ENCODE measurements around the gene VAX1.

VAX1 gene

DNA sequence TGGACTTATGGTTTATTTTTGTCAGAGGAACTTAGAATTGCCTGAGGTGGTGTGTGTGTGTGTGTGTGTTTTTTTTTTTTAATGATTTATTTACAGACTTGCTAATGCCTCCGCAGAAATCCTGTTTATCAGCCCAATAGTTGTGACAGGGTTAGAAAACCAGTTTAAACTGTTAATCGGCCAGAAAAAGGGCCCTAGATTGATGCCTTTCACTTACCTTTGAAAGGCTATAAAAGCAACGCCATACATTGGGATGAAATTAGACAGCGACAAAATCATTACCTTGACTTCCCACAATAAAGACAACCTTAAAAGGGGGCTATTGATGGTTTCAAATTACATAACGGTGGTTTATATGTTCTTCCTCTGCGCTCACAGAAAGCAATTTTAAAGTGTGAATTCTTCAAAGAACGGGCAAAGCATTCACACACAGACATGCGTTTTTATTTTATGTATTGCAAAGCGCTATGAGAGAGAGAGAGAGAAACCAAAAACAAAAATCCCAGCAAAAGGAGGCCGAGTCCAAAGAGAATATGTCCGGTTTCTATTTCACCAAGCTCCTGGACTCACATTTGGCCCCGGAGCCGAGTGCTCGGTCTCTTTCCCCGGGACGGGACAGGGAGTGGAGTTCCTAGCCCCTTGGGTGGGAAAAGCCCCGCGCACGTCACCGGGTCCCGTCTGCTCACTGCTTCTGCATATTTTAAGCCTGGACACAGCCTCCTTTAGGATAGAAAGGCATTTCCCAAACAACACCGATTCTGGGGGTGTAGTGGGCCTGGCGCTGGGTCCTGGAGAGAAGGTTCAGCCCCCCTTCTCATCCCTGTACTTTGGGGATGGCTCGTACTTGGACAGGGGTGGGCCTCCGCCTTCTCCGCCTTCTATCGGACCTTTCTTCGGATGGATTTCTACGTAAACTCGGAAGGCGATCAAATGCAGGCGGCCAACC, 26.8 kb upstream of the VAX1 start:
- no peak for DNase-seq

DNA sequence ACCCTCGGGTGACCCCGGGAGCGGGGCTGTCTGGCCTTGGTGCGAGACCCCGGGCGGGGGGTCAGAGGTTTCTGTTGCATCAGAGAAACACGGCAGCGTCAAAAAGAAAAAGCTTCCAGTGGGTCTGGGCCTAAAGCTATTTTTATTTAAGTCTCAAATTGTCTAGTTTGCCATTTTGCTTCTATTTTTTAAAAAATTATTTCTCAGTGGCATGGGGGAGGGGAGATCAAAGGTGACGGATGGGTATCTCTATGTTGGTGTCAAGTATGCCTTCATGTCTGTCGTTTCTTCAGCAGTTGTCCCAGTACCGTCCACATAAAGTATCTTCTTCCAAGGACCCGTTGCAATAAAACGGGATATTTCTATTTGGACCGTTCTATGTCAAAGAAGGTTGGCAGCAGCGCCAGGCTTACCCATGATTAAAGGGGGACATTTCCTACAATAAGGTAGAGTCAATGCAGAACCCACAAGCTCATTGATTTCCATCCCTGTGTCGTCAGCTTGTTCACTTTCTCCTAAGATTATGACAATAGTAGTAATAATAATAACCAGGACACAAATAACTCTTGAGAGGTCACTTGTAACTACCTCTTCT, 26.0 kb upstream of the VAX1 start:
- no peak for DNase-seq

DNA sequence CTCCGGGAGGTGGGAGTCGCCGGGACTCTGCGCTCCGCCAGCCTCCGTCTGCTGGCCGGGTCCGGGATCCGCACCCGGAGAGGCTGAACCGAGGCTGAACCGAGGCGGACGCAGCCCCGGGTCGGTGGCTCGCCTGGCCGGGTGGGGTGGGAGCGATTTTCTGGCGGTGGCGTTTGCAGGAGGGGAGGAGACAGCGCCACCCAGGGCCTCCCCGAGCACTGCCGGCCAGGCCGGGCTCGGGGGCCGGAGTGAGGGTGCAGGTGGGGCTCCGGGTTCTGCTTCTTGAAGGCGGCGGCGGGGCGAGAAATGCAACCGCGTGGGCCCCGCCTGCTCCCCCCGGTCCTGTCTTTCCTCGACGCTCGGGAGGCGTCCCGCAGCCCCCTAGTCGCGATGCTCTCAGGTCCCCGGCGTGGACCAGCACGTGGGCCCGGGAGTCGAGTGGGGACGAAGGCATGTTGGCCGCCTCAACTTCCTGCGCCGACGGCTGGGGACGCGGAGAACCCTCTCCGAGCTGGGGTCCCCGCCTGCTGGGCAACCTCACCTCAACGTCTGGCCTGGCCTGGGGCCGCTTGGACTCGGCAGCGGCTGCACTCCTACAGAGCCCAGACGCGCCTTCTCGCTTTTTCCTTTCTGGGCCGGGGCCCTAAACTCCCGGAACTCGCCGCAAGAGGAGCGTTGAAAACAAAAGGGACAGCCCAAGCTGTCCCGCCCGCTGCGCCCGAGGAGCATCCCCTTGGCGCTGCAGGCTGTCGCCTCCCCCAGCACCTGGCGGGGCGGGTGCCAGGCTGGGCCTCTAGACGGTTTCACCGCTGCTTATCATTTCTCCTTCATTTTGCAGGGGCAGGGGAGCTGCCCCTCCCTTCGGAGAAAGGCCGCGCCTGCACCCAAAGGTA, 25.2 kb upstream of the VAX1 start:
- no peak for DNase-seq

DNA sequence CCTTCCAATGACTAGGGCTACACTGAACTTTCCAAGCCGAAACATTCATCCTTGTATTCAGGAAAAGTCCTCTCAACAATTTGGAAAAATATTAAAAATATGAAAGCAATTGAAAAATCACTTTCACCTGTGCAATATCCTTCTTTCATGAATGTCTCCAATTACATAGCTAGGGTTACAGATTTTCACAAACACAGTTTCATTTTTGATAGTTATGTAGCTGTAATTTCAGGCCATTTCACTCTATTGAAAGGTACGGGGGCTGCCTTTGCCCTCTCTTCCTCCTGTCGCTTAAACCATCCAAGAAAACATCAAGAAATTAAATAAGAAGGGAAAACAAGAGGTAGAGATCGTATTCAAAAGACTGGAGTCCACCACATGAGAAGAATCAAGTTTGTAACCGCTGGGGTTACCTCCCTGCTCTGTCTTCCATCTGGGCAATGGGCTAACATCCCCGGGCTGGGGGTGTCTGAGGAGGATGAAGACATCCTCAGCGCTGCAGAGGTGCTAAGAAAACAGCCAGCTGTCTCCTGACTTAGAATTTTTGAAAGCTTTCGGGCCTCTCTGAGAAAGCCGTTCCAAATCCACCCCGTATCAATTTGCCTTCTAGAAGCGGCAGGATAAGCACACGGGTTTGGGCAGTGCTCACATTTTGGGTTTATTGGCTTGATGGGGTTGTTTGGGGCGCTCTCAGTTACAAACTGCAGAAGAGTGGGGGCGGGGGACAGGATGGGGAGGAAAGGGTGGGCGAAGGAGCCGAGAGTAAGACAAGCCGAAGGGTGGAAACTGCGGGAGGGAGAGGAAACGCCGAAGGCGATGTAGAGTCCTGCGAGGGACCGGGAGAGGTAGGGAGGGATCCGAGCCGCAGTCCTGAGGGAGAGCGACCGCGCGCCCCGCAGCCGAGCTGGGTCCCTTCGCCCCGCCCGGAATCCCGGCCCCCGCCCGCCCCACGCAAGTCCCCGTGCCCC, 24.3 kb upstream of the VAX1 start:
- no peak for DNase-seq

DNA sequence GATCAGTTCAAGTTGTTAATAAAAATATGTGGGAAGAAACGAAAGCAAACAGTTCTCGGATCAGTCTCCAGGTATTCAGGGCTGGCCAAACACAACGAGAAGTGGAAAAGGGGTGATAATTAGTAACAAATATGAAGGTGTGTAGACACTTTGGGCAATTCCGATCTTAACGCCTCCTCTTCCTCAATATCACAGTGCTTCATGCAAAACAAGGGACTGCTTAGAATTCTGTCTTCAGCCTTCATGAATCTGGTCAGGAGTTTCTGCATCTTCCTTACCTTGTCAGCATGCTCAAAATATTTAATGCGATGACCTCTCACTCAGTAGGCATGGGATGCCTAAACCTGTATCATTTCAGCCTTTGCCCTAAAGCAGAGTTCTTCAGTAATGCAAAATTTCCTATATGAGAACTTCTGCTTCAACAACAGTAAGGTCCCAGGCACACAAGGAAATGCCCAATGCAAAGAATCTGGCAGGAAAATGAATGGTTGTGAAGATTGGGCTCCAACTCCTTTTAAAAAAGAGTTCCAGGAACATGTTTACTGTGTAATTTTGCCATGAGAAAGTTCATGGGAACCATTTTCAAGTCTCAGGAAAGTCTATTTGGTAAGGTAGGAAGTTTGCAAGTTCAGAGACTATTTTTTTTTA, 23.4 kb upstream of the VAX1 start:
- no peak for DNase-seq

DNA sequence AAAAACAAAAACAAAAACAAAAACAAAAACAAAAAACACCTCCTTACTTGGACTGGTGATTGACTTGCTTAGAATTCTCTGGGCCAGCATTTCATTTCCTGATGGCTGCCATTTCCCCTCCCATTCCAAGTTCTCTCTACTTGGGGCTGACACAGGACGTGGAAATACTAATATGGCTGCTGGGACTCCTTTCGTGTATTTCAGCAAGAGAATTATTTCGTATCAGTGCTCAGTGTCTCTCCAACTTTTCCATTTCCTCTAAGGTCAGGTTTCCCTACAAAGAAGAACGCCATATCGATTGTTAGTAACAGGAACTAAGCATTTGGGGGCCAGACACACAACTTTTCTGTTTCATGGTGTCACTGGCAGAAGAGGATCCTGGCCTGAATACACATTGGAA, 22.5 kb upstream of the VAX1 start:
- no peak for DNase-seq

DNA sequence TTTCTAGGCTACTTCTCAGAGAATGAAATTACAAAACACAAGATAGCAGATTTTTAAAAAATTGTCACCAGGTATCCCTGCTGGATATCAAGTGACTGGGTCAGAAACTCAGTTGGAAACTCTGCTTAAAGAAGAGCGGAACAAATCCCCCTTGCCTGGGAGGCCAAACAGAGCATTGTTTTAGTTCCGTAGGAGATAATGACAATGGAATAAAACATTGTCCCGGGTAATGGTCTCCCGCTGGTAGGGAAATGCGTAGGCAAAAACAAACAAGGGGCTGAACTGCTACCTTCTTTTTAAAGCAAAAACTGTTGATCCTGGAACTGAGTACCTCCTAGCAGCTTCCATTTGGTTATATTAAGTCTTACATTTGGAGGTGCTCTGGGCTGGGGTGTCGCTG, 21.3 kb upstream of the VAX1 start:
- no peak for DNase-seq

DNA sequence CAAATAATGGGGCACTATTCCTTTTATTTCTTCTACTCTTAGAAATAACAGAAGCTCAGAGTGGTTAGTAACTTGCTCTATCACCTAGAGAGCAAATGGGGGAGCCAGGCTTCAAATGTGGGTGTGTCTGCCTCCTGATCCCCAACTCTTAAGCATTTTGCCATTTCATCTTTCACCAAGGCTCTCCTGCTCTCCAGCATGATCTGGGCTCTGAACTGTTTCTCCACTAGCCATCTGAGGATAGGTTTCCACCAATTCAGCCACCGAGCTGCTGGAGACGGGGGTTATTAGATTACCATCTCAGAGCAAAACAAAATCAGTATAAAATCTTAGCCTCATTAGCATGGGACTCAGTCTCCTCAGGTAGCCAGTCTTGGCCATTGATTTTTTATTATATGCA, 20.2 kb upstream of the VAX1 start:
- DNase-seq = no peak

DNA sequence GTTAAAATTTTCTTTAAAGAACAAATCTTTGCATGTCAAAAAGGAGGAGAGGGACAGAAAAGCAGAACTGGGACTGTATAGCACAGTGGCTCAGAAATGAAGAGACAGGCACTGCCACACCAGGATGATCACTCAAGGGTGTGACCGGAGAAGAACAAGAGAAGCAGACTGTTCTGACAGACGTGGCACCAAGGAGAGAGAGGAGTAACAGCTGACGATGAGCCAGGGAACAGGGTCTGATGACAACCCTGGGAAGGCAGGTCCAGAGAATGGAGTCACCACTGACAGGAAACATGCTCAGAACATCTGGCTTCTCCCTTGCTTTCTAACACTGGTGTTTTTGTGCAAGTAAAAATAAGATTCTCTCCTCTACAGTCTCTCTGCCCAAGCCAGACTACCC, 14.6 kb upstream of the VAX1 start:
- DNase-seq = no peak

DNA sequence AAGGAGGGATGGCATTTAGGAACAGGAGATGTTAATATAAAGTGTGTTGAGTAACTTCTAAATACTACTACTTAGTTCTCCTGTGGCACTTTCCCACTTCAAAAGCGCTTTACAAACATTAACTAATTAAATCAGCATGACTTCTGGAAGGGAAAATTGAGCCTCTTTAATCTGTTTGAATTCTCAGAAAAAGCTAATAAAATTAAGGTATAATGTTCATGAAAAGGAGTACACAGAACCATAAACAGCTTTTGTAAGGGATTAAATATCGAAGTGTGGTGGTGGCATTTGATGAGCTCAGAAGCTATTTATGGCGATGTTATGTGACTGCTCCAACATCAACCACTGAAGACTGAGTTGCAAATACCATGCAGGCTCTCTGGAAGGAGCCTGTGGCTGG, 10.2 kb upstream of the VAX1 start:
- DNase-seq = no peak

DNA sequence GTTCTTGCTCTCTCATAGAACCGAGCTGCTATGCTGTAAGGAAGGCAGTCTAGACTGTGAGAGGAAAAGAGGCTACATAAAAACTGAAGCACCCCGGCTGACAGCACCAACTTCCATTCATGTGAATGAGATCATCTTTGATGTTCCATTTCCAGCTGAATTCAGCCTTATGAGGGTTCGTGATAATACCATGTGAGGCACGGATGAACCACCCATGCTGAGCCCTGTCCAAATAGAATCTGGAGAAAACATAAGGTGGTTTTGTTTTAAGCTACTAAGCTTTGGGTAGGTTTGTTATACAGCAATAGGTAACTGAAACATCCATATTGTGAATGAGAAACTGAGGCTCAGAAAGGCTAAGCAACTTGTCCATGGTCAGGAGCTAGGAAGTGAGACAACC, 6.9 kb upstream of the VAX1 start:
- no peak for DNase-seq

DNA sequence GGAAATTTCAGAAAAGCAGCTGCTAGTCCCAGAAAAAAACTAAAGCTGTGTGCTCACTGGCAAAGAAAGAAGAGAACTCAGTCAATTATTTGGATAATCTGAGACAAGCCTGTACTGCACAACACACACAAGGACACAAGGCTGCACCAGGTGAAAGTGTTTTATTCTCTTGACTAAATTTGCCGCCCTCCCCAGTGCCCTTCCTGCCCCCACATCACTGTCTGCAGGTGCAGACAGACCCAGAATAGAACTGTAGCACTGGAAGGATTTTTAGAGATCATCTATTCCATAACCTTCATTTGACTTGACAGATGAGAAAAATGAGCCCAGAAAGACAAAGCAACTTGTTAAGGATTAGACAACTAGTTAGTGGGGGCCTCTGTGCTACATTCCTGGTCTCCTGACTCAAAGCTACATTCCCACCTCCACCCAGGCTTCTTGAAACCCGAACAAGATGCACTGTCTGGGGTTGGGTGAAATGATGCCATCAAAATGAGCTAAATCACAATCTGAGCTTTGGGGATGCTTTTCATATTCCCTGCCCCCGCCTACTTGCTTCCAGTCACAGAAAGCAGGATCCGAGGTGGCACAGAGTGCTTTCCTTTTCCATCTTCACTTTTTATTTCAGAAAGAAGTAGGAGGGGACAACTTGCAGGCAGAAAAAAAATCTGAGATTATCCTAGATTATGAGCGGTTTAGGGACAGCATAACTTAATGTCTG, 5.2 kb upstream of the VAX1 start:
- DNase-seq = no peak

DNA sequence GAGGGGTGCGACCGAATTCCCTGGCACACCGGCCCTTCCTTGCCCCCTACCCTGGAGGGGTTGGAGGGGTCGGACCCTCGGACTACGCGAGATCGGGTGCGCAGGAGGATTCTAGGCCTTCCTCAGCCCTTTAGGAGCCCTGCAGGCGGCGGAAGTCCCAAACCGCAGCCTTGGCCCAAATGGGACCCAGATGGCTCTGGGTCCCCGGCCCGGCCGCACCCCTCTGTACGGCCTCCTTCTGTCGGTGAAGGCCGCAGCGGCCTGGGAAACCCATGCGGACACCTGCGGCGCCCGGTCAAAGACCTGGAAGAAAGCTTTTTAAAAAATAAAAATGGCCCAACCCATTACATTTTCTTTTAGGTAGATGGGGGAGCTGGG, 2.4 kb upstream of the VAX1 start:
- no peak for DNase-seq

DNA sequence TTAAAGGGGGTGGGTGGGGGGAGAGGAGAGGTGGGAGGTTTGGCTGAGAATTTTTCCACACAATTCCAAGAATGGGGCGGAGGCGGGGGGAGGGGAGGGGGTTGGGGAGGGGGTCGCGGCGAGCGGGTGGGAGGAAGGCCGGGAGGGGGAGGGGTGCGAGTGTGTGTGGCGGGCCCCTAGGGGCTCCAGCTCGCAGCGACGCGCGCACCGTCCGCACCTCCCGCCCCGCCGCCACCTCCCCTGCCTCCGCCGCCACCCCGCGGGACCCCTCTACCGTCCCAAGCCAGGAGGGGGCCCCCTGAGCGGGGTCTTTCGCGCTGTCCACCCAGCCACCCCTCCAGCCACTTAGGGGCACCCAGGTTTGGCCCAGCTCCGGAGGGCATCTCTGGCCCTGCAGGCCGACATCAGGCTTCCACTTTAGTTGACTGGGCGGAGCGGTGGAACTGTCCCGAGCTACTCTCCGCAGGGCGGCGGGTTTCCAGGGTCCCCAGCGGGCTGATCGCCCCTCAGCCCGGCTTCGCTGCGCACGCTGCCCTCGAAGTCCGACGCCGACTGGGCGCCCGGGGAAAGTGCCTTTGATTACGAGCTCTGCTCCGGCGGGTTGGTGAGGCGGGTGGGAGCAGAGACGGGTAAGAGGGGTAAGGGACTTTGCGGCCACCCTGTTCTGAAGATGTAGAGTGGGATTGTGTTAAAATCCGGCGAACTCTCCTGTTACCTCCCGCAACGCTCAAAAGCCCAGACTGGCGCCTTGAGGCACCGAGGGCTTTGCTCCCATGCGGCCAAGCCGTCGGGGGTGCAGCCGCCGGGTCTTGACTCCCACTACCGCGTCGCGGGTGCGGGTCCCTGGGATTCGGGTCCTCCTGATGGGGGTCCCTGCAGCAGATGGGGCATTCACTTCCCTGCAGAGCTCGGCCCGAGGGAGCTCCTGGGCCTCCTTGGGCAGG, 1.8 kb upstream of the VAX1 start:
- no peak for DNase-seq

DNA sequence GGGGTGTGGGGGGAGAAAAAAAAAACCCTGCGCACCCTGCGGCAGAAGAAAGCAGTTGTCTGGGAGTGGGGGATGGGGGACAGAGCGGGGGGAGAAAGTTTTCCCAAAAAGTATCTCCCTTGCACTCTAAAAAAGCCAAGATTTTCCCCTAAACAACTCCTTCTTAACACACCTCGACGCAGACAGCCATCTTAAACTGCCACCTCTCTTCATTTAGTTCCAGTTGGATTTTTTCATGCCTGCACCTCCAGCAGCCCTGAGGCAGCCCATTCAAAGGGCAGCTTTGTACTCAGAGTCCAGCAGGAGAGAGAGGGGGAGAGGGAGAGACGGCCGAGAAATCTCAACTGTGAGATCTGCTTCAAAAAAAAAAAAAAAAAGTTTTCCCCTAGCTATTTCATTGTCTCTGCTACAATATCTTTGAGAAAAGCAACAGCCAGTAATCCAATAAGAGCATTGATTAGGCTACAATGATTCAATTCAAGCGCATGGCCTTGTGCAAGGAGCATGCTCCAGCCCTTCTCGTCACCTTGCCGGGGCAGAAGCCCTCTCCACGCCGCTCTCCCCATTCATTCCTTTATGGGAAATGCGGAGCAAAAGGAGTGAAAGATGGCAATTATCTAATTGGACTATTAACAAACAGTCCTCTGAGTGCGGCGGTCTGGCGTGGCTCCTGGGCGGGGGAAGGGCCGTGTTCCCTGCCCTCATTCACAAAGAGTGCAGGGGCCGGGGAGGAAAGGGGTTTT, 939 bp upstream of the VAX1 start:
- no peak for DNase-seq

DNA sequence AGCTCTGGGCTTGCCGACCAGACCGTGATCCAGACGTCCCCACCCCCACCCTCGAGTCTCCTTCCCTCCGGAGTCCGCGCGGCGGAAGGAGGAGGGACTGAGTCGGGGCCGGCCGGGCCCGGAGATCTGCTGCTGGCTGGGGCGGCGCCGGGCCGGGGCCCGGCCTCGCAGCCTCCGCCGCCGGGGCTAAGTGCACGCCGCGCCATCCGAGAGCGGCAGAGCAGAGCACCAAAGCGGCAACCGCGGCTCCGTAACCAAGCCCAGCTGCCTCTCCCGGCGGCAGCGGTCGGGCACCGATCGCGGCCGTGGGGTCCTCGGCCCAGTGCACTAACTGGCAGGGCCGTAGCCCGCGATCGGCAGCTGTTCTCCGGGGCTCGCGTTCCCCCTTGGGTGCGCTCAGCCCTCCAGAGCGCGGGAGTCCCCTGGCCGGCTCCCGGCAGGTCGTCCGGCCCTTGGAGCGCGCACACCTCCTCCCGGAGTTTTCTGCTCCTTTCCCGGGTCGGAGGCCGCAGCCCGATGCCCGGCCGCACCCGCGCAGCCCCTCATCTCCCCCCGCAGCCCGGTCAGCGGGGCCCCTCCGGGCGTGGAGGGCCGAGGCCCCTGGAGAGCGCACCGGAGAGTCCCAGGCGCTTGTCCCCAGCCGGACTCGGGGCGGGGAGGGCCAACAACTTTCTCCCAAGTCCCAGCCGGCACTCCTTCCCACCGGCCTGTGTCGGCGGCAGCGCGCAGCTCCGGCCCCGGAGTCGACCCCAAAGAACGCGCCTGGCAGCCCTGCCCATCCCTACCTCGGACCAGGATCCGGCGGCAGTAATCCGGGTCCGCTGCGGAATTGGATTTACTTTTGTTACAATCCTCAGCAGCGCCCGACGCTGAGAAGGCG, 799 bp downstream of the VAX1 start:
- DNase-seq = peak; percentile 31

DNA sequence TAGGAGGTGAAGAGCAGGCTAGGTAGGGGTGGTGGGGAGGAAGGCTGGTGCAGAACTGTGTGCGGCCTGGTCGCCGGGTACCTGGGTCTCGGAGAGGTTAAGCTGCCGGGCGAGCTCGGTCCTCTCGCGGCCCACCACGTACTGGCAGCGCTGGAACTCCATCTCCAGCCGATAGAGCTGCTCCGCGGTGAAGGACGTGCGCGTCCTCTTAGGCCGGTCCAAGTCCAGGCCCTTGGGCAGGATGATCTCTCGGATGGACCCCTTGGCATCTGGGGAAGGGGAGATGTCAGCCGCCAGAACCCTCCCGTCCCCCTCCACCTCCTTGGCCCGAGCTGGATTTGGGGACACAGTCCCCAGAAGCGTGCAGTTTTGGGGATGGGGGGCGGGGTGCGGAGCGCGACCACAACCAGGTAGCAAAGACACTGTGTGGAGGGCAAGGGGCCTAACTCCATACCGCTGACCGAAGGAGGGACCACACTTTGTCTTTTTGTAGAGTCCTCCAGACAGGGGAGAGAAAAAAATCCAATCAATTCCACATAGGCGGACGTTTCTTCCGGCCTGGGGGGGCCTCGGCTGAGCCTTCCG, 1.6 kb downstream of the VAX1 start:
- DNase-seq = no peak
